GM12878 (cell line): ENCODE measurements around the gene CLTCL1. TPM values are rescaled to one million over a fixed set of nuclear protein-coding genes. Genes with fewer than 3 reads are reported as not detected.

Source experiments
- ATAC-seq: fragments of 200-7000 bp; cut with Tn5 transposase; 3 replicates; pipeline ENCODE4 v1.9.1; 2020; ENCODE audit warnings: mild to moderate bottlenecking, moderate library complexity
- BruUV-seq: library from RNA; stranded (reverse); fragments of 400-500 nt; replicated peaks from 2 replicates; lab custom pipeline; 2021; lab: Mats Ljungman, UMichigan
- CTCF ChIA-PET: fragments of 300-600 bp; sonication (Branson Sonifier 250); formaldehyde crosslinking; extraction: SDS; loops from one replicate; lab custom pipeline; 2021; ENCODE audit warnings: inconsistent platforms; lab: Yijun Ruan, JAX
- POLR2A ChIA-PET: fragments of 350-600 bp; formaldehyde crosslinking; extraction: SDS; loops from one replicate; lab custom pipeline; 2021; ENCODE audit warnings: inconsistent platforms; lab: Charles Lee
- RAD21 ChIA-PET: fragments of 300-600 bp; sonication (Branson Sonifier 250); formaldehyde crosslinking; loops from one replicate; lab custom pipeline; 2023; ENCODE audit warnings: antibody characterized with exemption; ENCODE audit not compliant: unreplicated experiment; lab: Charles Lee
- SMC1A ChIA-PET: fragments of 300-600 bp; sonication (Branson Sonifier 250); formaldehyde crosslinking; loops from one replicate; lab custom pipeline; 2023; ENCODE audit not compliant: unreplicated experiment, uncharacterized antibody; lab: Charles Lee
- DNase-seq: peaks from one replicate; pipeline ENCODE4 v3.0.0-alpha.2; 2011; ENCODE audit warnings: low read depth, low spot score
- FAIRE-seq: peaks from 3 replicates; lab custom pipeline; 2011; peaks lifted over from hg19 to GRCh38; lab: Jason Lieb, UNC
- H2AFZ ChIP-seq: 2 replicates; pipeline ENCODE4 v1.6.0; 2011; ENCODE audit warnings: low read depth, low read length, control low read depth; ENCODE audit not compliant: control insufficient read depth
- H3K27ac ChIP-seq: 2 replicates; pipeline ENCODE4 v1.5.1; 2011; ENCODE audit warnings: control low read depth; ENCODE audit not compliant: control insufficient read depth, insufficient read depth
- H3K27me3 ChIP-seq, 2 experiments: replicated peaks in 1 of 2; 2 replicates each; pipeline versions ENCODE4 v1.6.0 to v1.6.1; 2011; ENCODE audit warnings: low read length in 1 of 2; ENCODE audit not compliant: control insufficient read depth in 2 of 2, insufficient read depth in 2 of 2
- H3K36me3 ChIP-seq, 2 experiments: 2 replicates each; pipeline ENCODE4 v1.5.1; 2011; ENCODE audit warnings: low read length in 1 of 2; ENCODE audit not compliant: control insufficient read depth in 2 of 2, insufficient read depth in 2 of 2
- H3K4me1 ChIP-seq: 2 replicates; pipeline ENCODE4 v1.6.1; 2011; ENCODE audit warnings: mild to moderate bottlenecking, low read length, moderate library complexity, mixed read lengths; ENCODE audit not compliant: control insufficient read depth, insufficient read depth
- H3K4me2 ChIP-seq: 2 replicates; pipeline ENCODE4 v1.6.0; 2011; ENCODE audit warnings: control low read depth; ENCODE audit not compliant: control insufficient read depth, insufficient read depth
- H3K4me3 ChIP-seq: fragments of 200-600 bp; sonication (generic); 2 replicates; pipeline ENCODE4 v1.5.1; 2016
- H3K79me2 ChIP-seq: 2 replicates; pipeline ENCODE4 v1.6.0; 2011; ENCODE audit warnings: low read length; ENCODE audit not compliant: control insufficient read depth, insufficient read depth
- H3K9ac ChIP-seq: 2 replicates; pipeline ENCODE4 v1.8.0; 2011; ENCODE audit warnings: low read length, control low read depth, mixed read lengths; ENCODE audit not compliant: control insufficient read depth, insufficient read depth
- H3K9me3 ChIP-seq: replicated peaks from 3 replicates; pipeline ENCODE4 v1.5.1; 2011; ENCODE audit warnings: mild to moderate bottlenecking, low read length; ENCODE audit not compliant: control insufficient read depth, insufficient read depth
- H4K20me1 ChIP-seq: 2 replicates; pipeline ENCODE4 v1.6.0; 2011; ENCODE audit not compliant: control insufficient read depth, insufficient read depth
- BACH1 ChIP-seq: fragments of 450-650 bp; IDR thresholded peaks from 2 replicates; pipeline ENCODE4 v1.6.1; 2017; ENCODE audit warnings: mild to moderate bottlenecking, borderline replicate concordance
- BCL11A ChIP-seq: IDR thresholded peaks from 2 replicates; pipeline ENCODE4 v1.6.1; 2011; ENCODE audit warnings: low read depth, low read length
- FOXM1 ChIP-seq: IDR thresholded peaks from 2 replicates; pipeline ENCODE4 v1.6.1; 2012; ENCODE audit warnings: low read depth, mild to moderate bottlenecking, inconsistent platforms, low read length, moderate library complexity
- HDGF ChIP-seq: fragments of 450-650 bp; IDR thresholded peaks from 2 replicates; pipeline ENCODE4 v1.6.1; 2016; ENCODE audit warnings: antibody characterized with exemption
- JUNB ChIP-seq: IDR thresholded peaks from 2 replicates; pipeline ENCODE4 v1.6.1; 2016; ENCODE audit warnings: antibody characterized with exemption, mild to moderate bottlenecking
- KDM1A ChIP-seq: fragments of 200-600 bp; sonication (generic); IDR thresholded peaks from 2 replicates; pipeline ENCODE4 v1.6.1; 2016; ENCODE audit warnings: borderline replicate concordance
- MTA2 ChIP-seq: fragments of 450-650 bp; IDR thresholded peaks from 2 replicates; pipeline ENCODE4 v1.6.1; 2016; ENCODE audit warnings: low read depth, mild to moderate bottlenecking, moderate library complexity
- NBN ChIP-seq: fragments of 450-650 bp; IDR thresholded peaks from 2 replicates; pipeline ENCODE4 v1.6.1; 2016
- PAX5 ChIP-seq: IDR thresholded peaks from 2 replicates; pipeline ENCODE4 v1.6.1; 2011; ENCODE audit warnings: low read depth, low read length, borderline replicate concordance
- PAX8 ChIP-seq: fragments of 450-650 bp; IDR thresholded peaks from 2 replicates; pipeline ENCODE4 v1.6.1; 2017; ENCODE audit warnings: mild to moderate bottlenecking, moderate library complexity
- RELA ChIP-seq: fragments of 450-650 bp; IDR thresholded peaks from 2 replicates; pipeline ENCODE4 v1.8.0; 2014; ENCODE audit warnings: borderline replicate concordance; ENCODE audit not compliant: partially characterized antibody
- TARDBP ChIP-seq: IDR thresholded peaks from 2 replicates; pipeline ENCODE4 v1.6.1; 2016; ENCODE audit warnings: borderline replicate concordance
- ZNF207 ChIP-seq: fragments of 450-650 bp; IDR thresholded peaks from 2 replicates; pipeline ENCODE4 v1.6.1; 2014; ENCODE audit warnings: antibody characterized with exemption, mild to moderate bottlenecking, borderline replicate concordance
- ZNF622 ChIP-seq: fragments of 450-650 bp; IDR thresholded peaks from 2 replicates; pipeline ENCODE4 v1.6.1; 2017; ENCODE audit warnings: mild to moderate bottlenecking, inconsistent platforms
- WGBS: methylation state at CpG from one replicate; pipeline ENCODE4 v1.1.6; 2016; ENCODE audit warnings: low lambda C conversion rate; ENCODE audit not compliant: insufficient replicate concordance, insufficient coverage; ENCODE audit errors: missing lambda C conversion rate; 5-methylcytosine and 5-hydroxymethylcytosine counted together
- in situ Hi-C: fragments of 300-500 bp; cut with MboI; formaldehyde crosslinking; loops from 9 replicates; pipeline ENCODE4 v1.14.3; 2018; ENCODE audit warnings: mixed read lengths
- intact Hi-C: fragments of 100-400 bp; cut with micrococcal nuclease; formaldehyde crosslinking; loops from one replicate; pipeline ENCODE4 v1.14.2; 2022; ENCODE audit not compliant: unreplicated experiment
- polyA plus RNA-seq, 11 experiments: library from polyadenylated mRNA; depleted of rRNA in 4 of 11; unstranded in 6 of 11; stranded (reverse) in 5 of 11; fragments of >200 nt; fragmentation: Nextera tagmentation in 4 of 11; fragmentation: Illumina TruSeq in 1 of 11; extraction: Ambion mirVana in 4 of 11; extraction: Trizol in 1 of 11; gene quantifications; 1 replicate in 1 of 11; 2 replicates in 10 of 11; pipeline versions ENCODE4 v1.2.1 to v1.2.3, GENCODE V29; 2011 to 2016; ENCODE audit warnings: inconsistent platforms in 2 of 11, missing spikeins in 2 of 11, low read depth in 1 of 11
- total RNA-seq, 4 experiments: library from RNA; depleted of rRNA in 3 of 4; stranded (reverse); fragments of >200 nt in 3 of 4; fragmentation: Illumina TruSeq in 1 of 4; extraction: Trizol in 1 of 4; gene quantifications; 2 replicates each; pipeline versions ENCODE4 v1.2.1 to v1.2.3, GENCODE V29; 2013 to 2021
- TF ChIP-seq, protein P1 (sequence below): IDR thresholded peaks from 2 replicates; pipeline ENCODE4 v1.6.1; 2011; ENCODE audit warnings: mild to moderate bottlenecking, low read depth, low read length, moderate library complexity; ENCODE audit not compliant: insufficient replicate concordance

Gene CLTCL1
- total and polyA plus RNA-seq, 10 of the 15 experiments (the other 5 are each of a cell fraction or from before 2014, with no cell fraction given): under 0.01 to 0.35 (median 0.12) TPM; not detected in 2

DNA sequence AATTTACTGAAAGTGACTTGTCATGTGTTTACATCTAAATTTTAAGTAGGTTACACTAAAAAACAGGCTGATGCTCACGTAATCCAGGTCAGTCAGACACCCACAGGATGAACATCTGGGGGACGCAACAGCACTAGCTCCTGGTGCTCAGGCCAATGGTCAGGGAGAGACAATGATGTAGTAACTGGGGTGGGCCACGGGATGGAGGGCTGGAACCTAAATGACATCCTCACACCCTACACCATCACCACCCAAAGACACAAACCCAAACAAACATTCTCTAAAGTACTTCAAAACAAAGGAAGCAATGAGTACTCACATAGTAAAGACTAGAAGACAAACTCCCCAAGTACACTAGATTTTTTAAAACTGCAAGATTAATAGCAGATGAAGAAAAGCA is 59.5 kb downstream of the CLTCL1 start:
- no TSS peak for BruUV-seq
- H2AFZ ChIP-seq: no peak overlapping the region
- no peak for FAIRE-seq
- H3K9me3 ChIP-seq: no peaks in the 10 kb centered on the region
- ChIA-PET CTCF (interaction anchor here (1.2 kb wide), 1 partner anchor 116 kb away, joined by 3 read pairs; no protein-coding TSS in a partner anchor), SMC1A (no interaction called here)
- no peak overlapping the region for H3K4me2 ChIP-seq
- H3K4me1 ChIP-seq: no peaks in the 10 kb centered on the region
- no peak for ATAC-seq
- peaks cover 2 to 15% of the 10 kb centered on the region in 2 experiments for H3K27me3 ChIP-seq
- no peak overlapping the region for H3K4me3 ChIP-seq
- H3K36me3 ChIP-seq: no peaks in the 10 kb centered on the region
- H3K9ac ChIP-seq: no peak overlapping the region
- in situ Hi-C loops: no loop called here
- 33% methylated on average over 3 of the region's 3 CpGs for WGBS
- H4K20me1 ChIP-seq: no peaks in the 10 kb centered on the region
- intact Hi-C loops: no loop called here
- no peak for DNase-seq
- TF ChIP-seq HDGF (no peak), KDM1A (no peak), FOXM1 (no peak), ZNF207 (no peak), PAX5 (no peak), BCL11A (no peak), PAX8 (no peak), MTA2 (no peak), BACH1 (no peak), ZNF622 (no peak), NBN (no peak), TARDBP (no peak), JUNB (no peak), RELA (no peak)
- TF ChIP-seq, protein P1, sequence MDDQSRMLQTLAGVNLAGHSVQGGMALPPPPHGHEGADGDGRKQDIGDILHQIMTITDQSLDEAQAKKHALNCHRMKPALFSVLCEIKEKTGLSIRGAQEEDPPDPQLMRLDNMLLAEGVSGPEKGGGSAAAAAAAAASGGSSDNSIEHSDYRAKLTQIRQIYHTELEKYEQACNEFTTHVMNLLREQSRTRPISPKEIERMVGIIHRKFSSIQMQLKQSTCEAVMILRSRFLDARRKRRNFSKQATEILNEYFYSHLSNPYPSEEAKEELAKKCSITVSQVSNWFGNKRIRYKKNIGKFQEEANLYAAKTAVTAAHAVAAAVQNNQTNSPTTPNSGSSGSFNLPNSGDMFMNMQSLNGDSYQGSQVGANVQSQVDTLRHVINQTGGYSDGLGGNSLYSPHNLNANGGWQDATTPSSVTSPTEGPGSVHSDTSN: no peak
- TF ChIP-seq, all 136 proteins: peak for 0
- Histone ChIP-seq H3K79me2 (no peaks in the 10 kb centered on the region), H3K27ac (no peak overlapping the region)
- RAD21 ChIA-PET: no interaction called here
- POLR2A ChIA-PET: no interaction called here
